Stimulated activated CD4-positive, alpha-beta T cell treated with anti-CD3 and anti-CD28 coated beads, Interleukin-4, amount 100 ng/mL, for 24 hours (primary cell): ENCODE measurements around the gene MAP3K15.
A peak's percentile ranks its signal among the peaks of the same experiment; 100 is the strongest.

Source experiments
- DNase-seq: peaks from one replicate; pipeline ENCODE4 v3.0.0-alpha.2; 2020

MAP3K15 gene, protein sequence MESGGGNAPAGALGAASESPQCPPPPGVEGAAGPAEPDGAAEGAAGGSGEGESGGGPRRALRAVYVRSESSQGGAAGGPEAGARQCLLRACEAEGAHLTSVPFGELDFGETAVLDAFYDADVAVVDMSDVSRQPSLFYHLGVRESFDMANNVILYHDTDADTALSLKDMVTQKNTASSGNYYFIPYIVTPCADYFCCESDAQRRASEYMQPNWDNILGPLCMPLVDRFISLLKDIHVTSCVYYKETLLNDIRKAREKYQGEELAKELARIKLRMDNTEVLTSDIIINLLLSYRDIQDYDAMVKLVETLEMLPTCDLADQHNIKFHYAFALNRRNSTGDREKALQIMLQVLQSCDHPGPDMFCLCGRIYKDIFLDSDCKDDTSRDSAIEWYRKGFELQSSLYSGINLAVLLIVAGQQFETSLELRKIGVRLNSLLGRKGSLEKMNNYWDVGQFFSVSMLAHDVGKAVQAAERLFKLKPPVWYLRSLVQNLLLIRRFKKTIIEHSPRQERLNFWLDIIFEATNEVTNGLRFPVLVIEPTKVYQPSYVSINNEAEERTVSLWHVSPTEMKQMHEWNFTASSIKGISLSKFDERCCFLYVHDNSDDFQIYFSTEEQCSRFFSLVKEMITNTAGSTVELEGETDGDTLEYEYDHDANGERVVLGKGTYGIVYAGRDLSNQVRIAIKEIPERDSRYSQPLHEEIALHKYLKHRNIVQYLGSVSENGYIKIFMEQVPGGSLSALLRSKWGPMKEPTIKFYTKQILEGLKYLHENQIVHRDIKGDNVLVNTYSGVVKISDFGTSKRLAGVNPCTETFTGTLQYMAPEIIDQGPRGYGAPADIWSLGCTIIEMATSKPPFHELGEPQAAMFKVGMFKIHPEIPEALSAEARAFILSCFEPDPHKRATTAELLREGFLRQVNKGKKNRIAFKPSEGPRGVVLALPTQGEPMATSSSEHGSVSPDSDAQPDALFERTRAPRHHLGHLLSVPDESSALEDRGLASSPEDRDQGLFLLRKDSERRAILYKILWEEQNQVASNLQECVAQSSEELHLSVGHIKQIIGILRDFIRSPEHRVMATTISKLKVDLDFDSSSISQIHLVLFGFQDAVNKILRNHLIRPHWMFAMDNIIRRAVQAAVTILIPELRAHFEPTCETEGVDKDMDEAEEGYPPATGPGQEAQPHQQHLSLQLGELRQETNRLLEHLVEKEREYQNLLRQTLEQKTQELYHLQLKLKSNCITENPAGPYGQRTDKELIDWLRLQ (N-terminal part only)

DNA sequence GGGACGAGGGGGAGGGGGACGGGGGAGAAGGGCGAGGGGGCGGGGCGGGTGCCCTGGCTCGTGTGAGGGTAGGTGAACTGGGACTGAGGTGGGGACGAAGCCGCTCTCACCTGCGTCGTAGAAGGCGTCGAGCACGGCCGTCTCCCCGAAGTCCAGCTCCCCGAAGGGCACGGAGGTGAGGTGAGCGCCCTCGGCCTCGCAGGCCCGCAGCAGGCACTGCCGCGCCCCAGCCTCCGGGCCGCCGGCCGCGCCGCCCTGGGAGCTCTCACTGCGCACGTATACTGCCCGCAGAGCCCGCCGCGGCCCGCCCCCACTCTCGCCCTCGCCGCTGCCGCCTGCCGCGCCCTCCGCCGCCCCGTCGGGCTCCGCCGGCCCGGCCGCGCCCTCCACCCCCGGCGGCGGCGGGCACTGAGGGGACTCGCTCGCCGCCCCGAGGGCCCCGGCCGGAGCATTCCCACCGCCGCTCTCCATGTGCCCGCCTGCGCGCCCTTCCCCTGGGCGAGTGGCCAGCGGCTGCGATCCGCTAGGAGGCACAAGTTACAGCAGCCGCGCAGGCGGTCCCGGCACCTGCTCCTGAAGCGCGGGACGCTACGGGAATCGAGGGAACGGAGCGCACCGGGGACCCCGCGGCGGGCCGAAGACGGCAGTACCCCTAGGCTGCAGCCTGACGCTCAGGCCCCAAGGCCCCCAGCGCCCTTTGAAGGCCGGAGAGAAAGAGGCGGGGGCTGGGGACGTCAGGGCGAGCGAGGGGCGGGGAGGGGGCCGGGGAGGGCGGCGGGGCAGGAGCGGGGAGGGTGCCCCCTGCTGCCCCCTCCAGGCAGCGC lies at the start of gene MAP3K15:
Gene MAP3K15 (minus strand): TSS at position 718 of the 824 bp plus-strand sequence. CDS start 247 bp downstream, at position 471.
- DNase-seq: no peak

DNA sequence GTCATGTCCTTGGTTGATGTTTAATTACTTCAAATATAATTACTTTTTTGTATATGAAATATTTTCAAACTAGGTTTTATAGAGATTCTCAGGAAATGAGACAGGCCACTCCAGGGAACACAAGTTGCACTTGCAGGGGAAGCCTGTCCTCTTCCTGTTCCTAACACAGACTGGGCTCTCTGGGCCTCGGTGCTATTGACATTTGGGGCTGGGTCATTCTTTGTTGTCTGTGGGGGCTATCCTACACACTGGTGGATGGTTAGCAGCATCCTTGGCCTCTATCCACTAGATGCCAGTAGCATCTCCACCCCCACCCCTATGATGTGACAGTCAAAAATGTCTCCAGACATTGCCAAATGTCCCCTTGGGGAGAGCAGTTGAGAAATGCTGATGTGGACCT lies 49.3 kb upstream of the MAP3K15 start:
- no peak for DNase-seq

DNA sequence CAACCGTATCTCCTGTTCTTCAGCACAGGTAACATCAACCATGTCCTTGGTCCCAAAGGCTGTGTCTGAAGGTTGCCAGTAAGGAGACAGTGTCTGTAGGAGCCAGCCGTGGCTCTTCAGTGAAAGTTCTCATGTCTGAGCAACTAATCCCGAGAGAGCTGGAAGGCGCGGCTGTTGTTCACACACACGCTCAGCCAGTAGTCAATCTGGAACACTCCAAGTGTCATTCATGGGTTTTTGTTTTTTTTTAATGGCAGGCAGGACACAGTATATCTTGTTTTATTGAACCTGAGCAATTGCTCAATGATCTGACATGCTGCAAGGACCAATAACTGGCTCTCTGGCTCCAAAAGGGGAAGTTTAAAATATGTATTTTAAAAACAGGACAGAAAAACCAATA lies 48.4 kb upstream of the MAP3K15 start:
- peak; percentile 10 for DNase-seq

- DNase-seq: no peak
Measured at GRCh38 chrX:19563327-19563726, 48.0 kb upstream of the MAP3K15 start.

- no peak for DNase-seq
Measured at GRCh38 chrX:19560611-19561010, 45.3 kb upstream of the MAP3K15 start.

DNA sequence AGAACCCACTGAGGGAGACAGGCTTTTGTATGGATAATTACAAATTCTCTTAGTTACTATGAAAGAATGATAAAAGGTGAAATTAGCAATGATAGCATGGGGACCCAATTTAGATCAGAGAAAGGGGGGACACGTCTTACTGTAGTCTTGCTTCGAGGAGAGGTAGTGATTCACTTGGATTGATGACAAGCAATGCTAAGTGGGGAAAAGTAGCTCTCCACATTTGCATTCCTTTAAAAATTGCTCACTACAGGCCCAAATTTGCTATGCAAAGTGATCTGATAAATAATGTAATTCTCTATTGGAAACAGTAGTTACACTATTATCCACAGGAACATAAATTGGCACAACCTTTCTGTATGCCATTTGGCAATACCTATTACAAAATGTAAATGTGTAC lies 42.5 kb upstream of the MAP3K15 start:
- DNase-seq: no peak

GRCh38 chrX:19556202-19556601 lies 40.9 kb upstream of the MAP3K15 start:
- DNase-seq: no peak

DNA sequence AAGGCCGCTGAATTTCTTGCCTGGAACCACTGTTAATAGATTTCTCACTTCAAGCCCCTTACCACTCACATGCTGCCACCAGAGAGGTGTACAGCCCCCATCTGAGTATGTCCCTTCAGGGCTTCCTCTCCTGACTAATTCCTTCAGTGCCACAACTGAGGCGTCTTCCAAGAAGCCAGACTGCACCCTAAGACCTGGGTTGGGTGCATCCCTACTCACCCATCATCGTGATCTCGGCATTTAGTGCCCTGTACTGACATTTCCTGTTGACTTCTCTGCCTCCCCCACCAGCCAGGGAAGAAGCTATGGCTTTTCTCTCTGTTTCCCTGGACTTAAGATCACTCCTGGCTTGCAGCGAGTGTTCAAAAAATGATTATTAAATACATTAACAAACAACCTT lies 40.4 kb upstream of the MAP3K15 start:
- no peak for DNase-seq

DNA sequence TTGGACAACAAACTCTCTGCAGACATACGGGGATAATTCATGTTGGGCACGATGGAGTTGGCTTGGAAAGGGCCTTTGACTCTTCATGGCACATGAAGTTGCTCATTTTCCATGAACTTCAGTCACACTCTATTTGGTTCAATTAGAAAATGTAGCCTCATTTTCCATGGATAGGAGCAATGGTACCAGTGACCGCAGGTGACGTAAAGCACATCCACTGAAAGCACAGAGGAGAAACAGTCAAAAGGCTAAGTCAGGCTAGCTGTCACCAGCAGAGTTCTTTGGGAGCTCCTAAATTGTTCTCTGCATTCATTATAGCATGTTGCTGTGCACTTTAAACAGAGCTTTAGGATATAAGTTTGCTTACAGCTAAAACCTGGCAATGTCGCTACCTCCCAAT lies 39.9 kb upstream of the MAP3K15 start:
- no peak for DNase-seq

- DNase-seq: peak; percentile 49
Measured at GRCh38 chrX:19554786-19555185, 39.5 kb upstream of the MAP3K15 start.

DNA sequence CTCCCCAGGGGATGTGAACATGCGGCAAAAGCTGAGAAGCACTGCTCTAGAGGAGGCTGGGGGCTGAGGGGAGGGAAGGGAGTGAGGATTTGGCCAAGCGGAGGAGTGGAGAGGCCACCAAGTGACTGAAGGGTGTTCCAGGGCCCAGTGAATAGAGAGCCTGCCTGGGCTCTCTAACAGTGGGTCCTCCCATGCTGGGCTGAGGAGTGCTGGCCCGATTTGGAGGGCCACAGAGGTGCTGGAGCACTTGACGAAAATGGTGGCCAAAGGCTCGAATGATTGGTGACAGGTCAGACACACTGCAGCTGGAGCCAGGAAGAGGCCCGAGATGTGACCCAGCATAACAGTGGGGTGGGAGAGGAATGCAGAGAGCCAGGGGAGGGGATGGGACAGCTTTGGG lies 37.5 kb upstream of the MAP3K15 start:
- no peak for DNase-seq

- peak; percentile 7 for DNase-seq
Measured at GRCh38 chrX:19549838-19550237, 34.5 kb upstream of the MAP3K15 start.

- DNase-seq: no peak
Measured at GRCh38 chrX:19548934-19549333, 33.6 kb upstream of the MAP3K15 start.

DNA sequence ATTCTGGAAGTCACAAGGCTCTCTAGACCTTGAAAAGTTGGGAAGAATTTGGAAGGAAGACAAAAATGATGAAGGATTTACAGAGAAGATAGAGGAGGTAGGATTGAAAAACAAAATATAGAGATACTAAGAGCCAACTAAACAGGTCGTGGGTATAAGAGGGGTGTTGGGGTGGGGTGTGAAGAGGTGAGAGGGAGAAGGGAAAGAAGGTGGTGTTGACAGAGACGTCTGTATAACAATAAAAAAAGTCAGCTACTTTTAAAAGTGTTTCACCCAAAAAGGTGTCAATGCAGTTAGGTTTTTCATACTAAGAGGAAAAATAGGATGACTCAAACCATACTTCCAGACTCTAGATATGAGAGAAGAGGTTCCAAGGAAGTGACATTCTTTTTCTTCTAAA lies 33.0 kb upstream of the MAP3K15 start:
- DNase-seq: no peak

DNA sequence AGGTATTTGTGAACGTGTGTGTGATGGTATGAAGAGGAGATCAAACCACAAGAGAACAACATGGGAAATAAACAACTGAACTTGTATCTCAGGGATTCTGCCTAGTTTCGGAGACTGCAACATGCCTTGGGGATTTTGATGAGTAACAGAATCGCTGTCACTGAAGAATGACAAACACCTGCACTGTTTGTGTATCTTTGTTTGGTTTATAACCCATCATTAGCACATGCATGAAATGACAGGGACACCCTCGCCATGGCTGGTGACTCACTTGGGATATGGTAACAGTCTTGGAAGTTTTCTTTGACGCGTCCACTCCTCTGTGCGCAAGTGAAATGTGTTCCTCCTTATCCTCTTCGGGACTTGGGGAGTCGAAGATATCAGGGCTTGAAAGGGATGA lies 30.3 kb upstream of the MAP3K15 start:
- DNase-seq: no peak

DNA sequence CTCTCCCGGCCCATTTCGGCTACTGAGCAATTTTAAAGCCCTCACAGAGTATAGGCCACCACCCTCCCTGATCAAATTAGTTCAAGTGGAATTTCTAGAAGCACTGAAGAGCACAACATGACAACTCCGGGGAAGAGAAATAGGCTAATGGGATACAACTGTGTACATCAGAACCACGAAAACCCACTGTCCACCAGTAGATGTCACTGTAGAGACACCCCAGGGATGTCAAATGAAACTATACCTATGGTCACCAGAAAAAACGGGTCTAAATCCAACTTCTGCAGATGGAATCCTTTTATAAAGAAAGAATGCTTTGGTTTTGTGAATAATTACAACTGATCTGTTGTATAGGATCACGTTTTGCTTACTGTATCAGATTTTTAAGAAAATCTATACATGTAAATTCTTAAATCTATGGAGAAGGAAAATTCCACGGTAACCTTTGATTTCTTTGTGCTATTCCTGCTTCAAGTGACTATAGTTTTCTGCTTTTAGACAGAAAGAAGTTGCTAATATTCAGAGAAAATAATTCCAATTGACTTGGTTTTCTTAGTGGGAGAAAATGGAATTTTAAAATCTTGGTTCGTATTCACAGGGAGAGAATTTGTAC lies 29.5 kb upstream of the MAP3K15 start:
- DNase-seq: peak; percentile 55

DNA sequence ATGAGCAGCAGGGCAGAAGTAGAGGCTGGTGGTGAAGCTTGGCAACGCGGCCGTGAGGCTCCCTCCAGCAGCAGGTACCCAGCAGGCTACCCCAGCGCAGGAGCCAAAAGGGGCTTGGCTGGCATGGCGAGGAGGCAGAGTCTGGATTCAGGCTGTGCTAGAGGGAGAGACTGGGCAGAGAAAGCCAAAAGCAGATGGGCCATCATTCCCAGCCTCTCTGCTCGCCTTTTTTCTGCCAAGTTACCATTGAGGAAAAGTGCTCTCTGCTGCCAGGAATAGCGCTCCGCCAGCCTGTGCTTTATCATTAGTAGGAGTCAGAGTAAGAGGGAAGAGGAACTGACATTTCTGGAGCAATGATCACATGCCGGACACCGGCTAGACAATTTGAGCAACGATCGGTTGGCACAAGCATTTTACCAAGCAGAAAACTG lies 28.7 kb upstream of the MAP3K15 start:
- no peak for DNase-seq

DNA sequence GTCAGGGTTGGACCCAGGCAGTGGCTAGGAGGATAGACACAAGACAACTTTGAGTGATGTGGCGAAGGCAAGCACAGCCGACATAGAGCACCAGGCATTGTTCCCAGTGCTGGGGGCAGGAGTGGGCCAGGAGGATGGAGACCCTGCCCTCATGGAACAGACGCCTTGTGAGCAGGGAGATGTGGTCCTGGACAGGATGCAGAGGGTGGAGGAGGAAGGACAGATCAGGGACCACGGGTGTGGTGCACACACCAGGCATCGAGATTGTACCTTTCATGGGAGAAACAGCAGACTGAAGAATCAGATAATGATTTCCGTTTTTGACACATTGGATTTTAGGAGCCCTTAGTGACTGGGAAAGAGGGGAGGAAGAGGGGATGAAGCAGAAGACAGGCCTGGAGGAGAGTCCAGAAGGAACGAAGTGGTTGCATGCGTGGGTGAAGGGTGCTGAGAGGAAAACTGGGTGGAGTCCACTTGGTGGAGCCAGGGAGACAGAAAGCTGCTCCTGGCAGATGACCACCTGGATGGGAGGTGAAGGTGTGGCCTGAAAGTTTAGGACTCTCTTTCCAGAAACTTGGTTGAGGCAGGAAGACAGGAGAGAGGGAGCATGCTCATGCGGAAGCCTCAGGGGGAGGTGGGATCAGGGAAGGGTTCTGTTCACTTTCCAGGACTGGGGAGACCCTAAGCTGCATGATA lies 27.9 kb upstream of the MAP3K15 start:
- no peak for DNase-seq

- DNase-seq: no peak
Measured at GRCh38 chrX:19541931-19542330, 26.6 kb upstream of the MAP3K15 start.

GRCh38 chrX:19541196-19541595 lies 25.9 kb upstream of the MAP3K15 start:
- DNase-seq: no peak

- DNase-seq: no peak
Measured at GRCh38 chrX:19540076-19540475, 24.8 kb upstream of the MAP3K15 start.
